Measurements from ENCODE around the gene BRD7. TPM values are rescaled to one million over a fixed set of nuclear protein-coding genes. Genes with fewer than 3 reads are reported as not detected.
A peak's percentile ranks its signal among the peaks of the same experiment; 100 is the strongest.

BRD7 gene
- polyA plus RNA-seq, 3 donors, result 11.4 to 33.0 (median 21.2) TPM

DNA sequence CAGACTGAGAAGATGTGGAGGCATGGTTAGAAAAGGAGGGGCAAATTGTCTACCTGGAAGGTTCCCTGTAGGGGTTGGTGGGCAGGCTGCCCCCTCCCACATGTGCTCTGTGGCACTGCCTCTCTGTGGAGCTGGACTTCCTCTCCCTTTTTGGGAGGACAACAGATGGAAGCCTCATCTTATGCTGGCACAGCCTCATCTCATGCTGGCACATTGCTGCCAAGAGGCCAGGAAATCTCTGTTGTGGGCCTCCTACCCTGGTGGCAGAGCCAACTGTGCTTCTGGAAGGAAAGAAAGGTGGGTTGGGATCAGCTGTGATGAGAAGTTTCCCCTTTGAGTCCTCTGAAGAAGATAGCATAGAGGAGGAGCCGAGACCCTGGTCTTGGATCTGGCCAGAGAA lies 19.7 kb upstream of the BRD7 start:
- no peaks in the 10 kb centered on the region for H3K36me3 Mint-ChIP-seq
- no peak for DNase-seq
- H3K4me3 Mint-ChIP-seq, result no peak overlapping the region
- H3K9ac ChIP-seq (ENCODE audit: insufficient read depth, low read length, poor library complexity, severe bottlenecking), result no peak overlapping the region
- H3K4me2 ChIP-seq (replicated peaks; ENCODE audit: extremely low read depth, low read length, poor library complexity, severe bottlenecking), result no peak overlapping the region
- no peak overlapping the region for H3K27ac Mint-ChIP-seq
- peaks cover 2 to 5% (median 3%) of the 10 kb centered on the region in 3 donors for H3K27me3 Mint-ChIP-seq (ENCODE audit: low read depth in 3 of 3)
- TF ChIP-seq, protein P1, sequence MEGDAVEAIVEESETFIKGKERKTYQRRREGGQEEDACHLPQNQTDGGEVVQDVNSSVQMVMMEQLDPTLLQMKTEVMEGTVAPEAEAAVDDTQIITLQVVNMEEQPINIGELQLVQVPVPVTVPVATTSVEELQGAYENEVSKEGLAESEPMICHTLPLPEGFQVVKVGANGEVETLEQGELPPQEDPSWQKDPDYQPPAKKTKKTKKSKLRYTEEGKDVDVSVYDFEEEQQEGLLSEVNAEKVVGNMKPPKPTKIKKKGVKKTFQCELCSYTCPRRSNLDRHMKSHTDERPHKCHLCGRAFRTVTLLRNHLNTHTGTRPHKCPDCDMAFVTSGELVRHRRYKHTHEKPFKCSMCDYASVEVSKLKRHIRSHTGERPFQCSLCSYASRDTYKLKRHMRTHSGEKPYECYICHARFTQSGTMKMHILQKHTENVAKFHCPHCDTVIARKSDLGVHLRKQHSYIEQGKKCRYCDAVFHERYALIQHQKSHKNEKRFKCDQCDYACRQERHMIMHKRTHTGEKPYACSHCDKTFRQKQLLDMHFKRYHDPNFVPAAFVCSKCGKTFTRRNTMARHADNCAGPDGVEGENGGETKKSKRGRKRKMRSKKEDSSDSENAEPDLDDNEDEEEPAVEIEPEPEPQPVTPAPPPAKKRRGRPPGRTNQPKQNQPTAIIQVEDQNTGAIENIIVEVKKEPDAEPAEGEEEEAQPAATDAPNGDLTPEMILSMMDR (IDR thresholded peaks at IDR 0.05), result no peak
- H3K79me2 ChIP-seq (ENCODE audit: insufficient read depth, low read length), result no peaks in the 10 kb centered on the region
- no peak overlapping the region for H3K4me3 ChIP-seq (replicated peaks in 1 of 3; ENCODE audit: low read depth in 2 of 3, low read length in 3 of 3)
- no peaks in the 10 kb centered on the region for H3K27me3 ChIP-seq (ENCODE audit: control insufficient read depth in 2 of 2, insufficient read depth in 2 of 2, low read length in 2 of 2)
- intact Hi-C loops (cut with micrococcal nuclease), result no loop called here
- no peaks in the 10 kb centered on the region for H3K36me3 ChIP-seq (replicated peaks in 1 of 2; ENCODE audit: control insufficient read depth in 1 of 2, insufficient read depth in 2 of 2, low read length in 2 of 2)
- no peaks in the 10 kb centered on the region for H4K20me1 ChIP-seq (ENCODE audit: insufficient read depth, low read length)
- no peaks in the 10 kb centered on the region for H3K9me3 ChIP-seq (replicated peaks in 1 of 2; ENCODE audit: control insufficient read depth in 1 of 2, insufficient read depth in 1 of 2, low read length in 2 of 2)
- H3K4me1 Mint-ChIP-seq, result no peaks in the 10 kb centered on the region
- 93% methylated on average over 1 of the region's 1 CpG for WGBS (ENCODE audit: insufficient coverage)
- no peaks in the 10 kb centered on the region for H3K9me3 Mint-ChIP-seq
- no peak overlapping the region for H3K27ac ChIP-seq (ENCODE audit: low read depth in 1 of 2, low read length in 2 of 2)
- no peak overlapping the region for H2AFZ ChIP-seq (ENCODE audit: insufficient read depth, low read depth, low read length, poor library complexity, severe bottlenecking)
- H3K4me1 ChIP-seq (ENCODE audit: control insufficient read depth in 1 of 2, insufficient read depth in 2 of 2, low read length in 2 of 2), result no peaks in the 10 kb centered on the region

DNA sequence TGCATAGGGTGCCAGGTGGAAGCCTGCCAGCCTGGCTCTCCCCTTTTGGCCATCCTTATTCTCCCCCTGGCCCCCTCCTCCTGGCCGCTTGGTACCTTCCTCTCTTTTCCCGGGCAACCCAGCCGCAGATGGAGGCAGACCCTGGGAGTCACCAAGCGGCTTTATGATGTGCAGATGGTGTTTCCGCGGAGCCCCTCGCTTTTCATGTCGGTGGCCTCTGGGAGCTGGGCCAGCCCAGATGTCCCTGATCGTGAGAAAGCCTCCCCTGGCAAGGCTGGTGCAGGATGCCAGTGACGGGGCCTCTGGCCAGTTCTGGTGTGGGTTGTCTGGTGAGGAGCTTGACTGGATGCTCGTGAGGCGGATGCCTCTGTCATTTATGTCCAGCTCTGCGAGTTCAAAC lies 18.0 kb upstream of the BRD7 start:
- TF ChIP-seq, protein P1 (IDR thresholded peaks at IDR 0.05), result no peak
- Histone ChIP-seq H3K9ac (ENCODE audit: insufficient read depth, low read length, poor library complexity, severe bottlenecking) (peak overlapping the region; percentile 8), H3K4me2 (replicated peaks; ENCODE audit: extremely low read depth, low read length, poor library complexity, severe bottlenecking) (no peak overlapping the region), H2AFZ (ENCODE audit: insufficient read depth, low read depth, low read length, poor library complexity, severe bottlenecking) (no peak overlapping the region), H3K36me3 (replicated peaks in 1 of 2; ENCODE audit: control insufficient read depth in 1 of 2, insufficient read depth in 2 of 2, low read length in 2 of 2) (no peaks in the 10 kb centered on the region), H3K4me3 (replicated peaks in 1 of 3; ENCODE audit: low read depth in 2 of 3, low read length in 3 of 3) (no peak overlapping the region), H3K27me3 (ENCODE audit: control insufficient read depth in 2 of 2, insufficient read depth in 2 of 2, low read length in 2 of 2) (no peaks in the 10 kb centered on the region), H3K79me2 (ENCODE audit: insufficient read depth, low read length) (no peaks in the 10 kb centered on the region), H3K9me3 (replicated peaks in 1 of 2; ENCODE audit: control insufficient read depth in 1 of 2, insufficient read depth in 1 of 2, low read length in 2 of 2) (no peaks in the 10 kb centered on the region), H3K27ac (ENCODE audit: low read depth in 1 of 2, low read length in 2 of 2) (no peak overlapping the region), H3K4me1 (ENCODE audit: control insufficient read depth in 1 of 2, insufficient read depth in 2 of 2, low read length in 2 of 2) (no peaks in the 10 kb centered on the region), H4K20me1 (ENCODE audit: insufficient read depth, low read length) (no peaks in the 10 kb centered on the region)
- H3K4me1 Mint-ChIP-seq, result no peaks in the 10 kb centered on the region
- H3K36me3 Mint-ChIP-seq, result no peaks in the 10 kb centered on the region
- intact Hi-C loops (cut with micrococcal nuclease), result no loop called here
- H3K9me3 Mint-ChIP-seq, result no peaks in the 10 kb centered on the region
- DNase-seq, result no peak
- H3K4me3 Mint-ChIP-seq, result no peak overlapping the region
- peaks cover 2 to 6% (median 5%) of the 10 kb centered on the region in 3 donors for H3K27me3 Mint-ChIP-seq (ENCODE audit: low read depth in 3 of 3)
- H3K27ac Mint-ChIP-seq, result no peak overlapping the region
- 97% methylated on average over 13 of the region's 13 CpGs for WGBS (ENCODE audit: insufficient coverage)
